ENCODE results near the gene KLHL4.

DNA sequence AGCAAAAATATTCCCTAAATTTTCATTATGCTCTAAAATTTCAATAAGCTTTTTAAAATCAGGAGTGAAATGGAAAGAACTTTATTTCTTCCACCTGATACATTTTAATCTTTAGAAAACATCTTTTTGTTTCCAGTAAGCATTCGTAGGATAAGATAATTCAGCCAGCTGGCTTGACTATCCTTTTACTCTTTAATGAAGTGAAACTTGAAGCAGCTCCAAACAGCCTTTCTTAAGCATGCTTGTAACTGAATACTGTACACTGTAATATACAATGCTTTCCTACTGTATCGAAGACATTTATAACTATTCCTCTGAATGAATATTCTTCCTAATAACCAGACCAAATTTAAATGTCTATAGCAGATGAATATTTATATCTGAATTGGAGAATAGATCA lies 98.8 kb downstream of the KLHL4 start:
- TF ChIP-seq, protein P1, sequence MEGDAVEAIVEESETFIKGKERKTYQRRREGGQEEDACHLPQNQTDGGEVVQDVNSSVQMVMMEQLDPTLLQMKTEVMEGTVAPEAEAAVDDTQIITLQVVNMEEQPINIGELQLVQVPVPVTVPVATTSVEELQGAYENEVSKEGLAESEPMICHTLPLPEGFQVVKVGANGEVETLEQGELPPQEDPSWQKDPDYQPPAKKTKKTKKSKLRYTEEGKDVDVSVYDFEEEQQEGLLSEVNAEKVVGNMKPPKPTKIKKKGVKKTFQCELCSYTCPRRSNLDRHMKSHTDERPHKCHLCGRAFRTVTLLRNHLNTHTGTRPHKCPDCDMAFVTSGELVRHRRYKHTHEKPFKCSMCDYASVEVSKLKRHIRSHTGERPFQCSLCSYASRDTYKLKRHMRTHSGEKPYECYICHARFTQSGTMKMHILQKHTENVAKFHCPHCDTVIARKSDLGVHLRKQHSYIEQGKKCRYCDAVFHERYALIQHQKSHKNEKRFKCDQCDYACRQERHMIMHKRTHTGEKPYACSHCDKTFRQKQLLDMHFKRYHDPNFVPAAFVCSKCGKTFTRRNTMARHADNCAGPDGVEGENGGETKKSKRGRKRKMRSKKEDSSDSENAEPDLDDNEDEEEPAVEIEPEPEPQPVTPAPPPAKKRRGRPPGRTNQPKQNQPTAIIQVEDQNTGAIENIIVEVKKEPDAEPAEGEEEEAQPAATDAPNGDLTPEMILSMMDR (optimal IDR thresholded peaks at IDR 0.05 in 1 of 3, IDR thresholded peaks at IDR 0.05 in 1 of 3, conservative IDR thresholded peaks at IDR 0.05 in 1 of 3; ENCODE audit: extremely low read depth in 1 of 3, insufficient read depth in 2 of 3, low read length in 3 of 3) = no peak
- TF ChIP-seq EZH2 (IDR thresholded peaks at IDR 0.05; ENCODE audit: low read length) = no peak

Measured in keratinocyte (primary cell).